Activated T-helper 1 cell treated with anti-CD3 and anti-CD28 coated beads, Interleukin-12 subunit alpha, Interleukin-12 subunit beta, Interleukin-2, Interleukin-4 antibody, amounts not matched to agents 30 ng/mL and 10 ng/mL and 1 ng/mL, durations not matched to agents 14 hours and 24 hours and 36 hours (primary cell): ENCODE data around the gene DLG5. TPM values are rescaled to one million over a fixed set of nuclear protein-coding genes. Genes with fewer than 3 reads are reported as not detected.
A peak's percentile ranks its signal among the peaks of the same experiment; 100 is the strongest.

Experiments used
- DNase-seq: peaks from one replicate; pipeline ENCODE4 v3.0.0; 2021; ENCODE audit warnings: low spot score
- H3K27ac Mint-ChIP-seq: one replicate; pipeline ENCODE4 v1.8.0; 2021; ENCODE audit warnings: mild to moderate bottlenecking, mixed read lengths
- H3K27me3 Mint-ChIP-seq: one replicate; pipeline ENCODE4 v1.8.0; 2022; ENCODE audit warnings: mild to moderate bottlenecking, moderate library complexity, mixed read lengths; ENCODE audit not compliant: insufficient read depth
- H3K36me3 Mint-ChIP-seq: one replicate; pipeline ENCODE4 v1.8.0; 2021; ENCODE audit warnings: low read depth, mixed read lengths
- H3K4me1 Mint-ChIP-seq: one replicate; pipeline ENCODE4 v1.8.0; 2021; ENCODE audit warnings: low read depth, mixed read lengths
- H3K4me3 Mint-ChIP-seq: one replicate; pipeline ENCODE4 v1.8.0; 2021; ENCODE audit warnings: mild to moderate bottlenecking, moderate library complexity, mixed read lengths
- H3K9me3 Mint-ChIP-seq: one replicate; pipeline ENCODE4 v1.8.0; 2021; ENCODE audit warnings: mixed read lengths
- intact Hi-C: fragments of 100-400 bp; cut with micrococcal nuclease; formaldehyde crosslinking; loops from one replicate; pipeline ENCODE4 v1.15.1; 2024
- total RNA-seq: library from RNA; stranded (reverse); gene quantifications from 2 replicates; pipeline ENCODE4 v1.2.3, GENCODE V29; 2022

DLG5 gene
- total RNA-seq, 1 donor from 2014 or later = 4.0 TPM

DNA sequence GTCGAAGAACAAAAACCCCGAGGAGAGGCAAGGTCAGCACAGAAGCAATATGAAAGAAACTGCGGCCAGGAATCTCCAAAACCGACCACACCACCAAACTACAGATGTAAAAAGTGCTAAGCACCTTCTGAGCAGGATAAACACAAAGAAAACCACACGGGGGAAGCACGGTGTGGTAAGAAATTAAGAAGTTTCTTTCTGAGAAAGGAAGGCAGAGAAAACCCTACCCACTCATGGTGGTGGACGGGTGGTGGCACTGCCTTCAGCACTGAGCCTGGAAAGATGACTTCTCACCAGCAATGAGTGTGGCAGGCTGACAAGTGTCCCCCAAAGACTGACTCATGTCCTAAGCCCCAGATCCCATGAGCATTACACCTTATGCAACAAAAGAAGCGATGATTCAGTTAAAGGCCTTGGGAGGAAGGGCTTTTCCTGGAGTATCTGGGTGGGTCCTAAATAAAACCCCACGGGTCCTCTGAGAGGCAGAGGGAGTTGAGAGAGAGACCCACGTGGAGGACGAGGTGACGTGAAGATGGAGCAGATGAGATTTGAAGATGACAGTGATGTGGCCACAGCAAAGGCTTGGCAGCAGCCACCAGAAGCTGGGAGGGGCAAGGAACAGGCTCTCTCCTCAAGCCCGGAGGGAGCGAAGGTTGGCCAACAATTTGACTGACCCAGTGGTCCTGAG lies 124.9 kb downstream of the DLG5 start:
- intact Hi-C loops = loop anchor here (1.0 kb wide), 1 partner anchor 36 kb away; no protein-coding TSS in a partner anchor
- Mint-ChIP-seq H3K4me3 (peak overlapping the region; percentile 41), H3K9me3 (no peaks in the 10 kb centered on the region), H3K4me1 (peaks cover 38% of the 10 kb centered on the region), H3K27me3 (peaks cover 6% of the 10 kb centered on the region), H3K36me3 (peaks cover 13% of the 10 kb centered on the region), H3K27ac (peak overlapping the region; percentile 82)
- DNase-seq = peak; percentile 54

DNA sequence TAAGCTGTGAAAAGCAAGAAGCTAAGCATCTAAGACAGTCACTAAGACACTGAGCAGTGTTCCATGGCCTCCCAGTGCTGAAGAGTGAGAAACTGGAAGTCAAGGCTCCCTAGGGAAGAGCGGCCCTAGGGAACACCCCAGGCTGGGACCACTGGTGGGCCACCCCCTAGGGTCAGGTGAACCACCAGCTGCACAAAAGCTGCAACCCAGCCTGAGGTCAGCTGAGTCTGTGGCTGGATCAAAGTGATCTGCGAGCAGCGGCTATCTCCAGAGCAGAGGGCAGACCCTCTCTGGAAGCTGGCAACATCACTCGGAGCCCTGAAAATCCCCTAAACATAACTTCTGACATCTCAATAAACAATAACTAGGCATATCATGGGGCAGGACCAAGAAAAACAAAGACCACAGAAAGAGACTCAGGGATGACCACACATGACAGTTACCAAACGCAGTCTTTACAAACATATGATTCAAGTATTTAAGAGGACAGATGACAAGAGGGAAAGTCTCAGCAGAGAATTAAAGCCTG lies 125.8 kb downstream of the DLG5 start:
- intact Hi-C loops = loop anchor here (1.0 kb wide), 1 partner anchor 36 kb away; no protein-coding TSS in a partner anchor
- peaks cover 13% of the 10 kb centered on the region for H3K36me3 Mint-ChIP-seq
- peak overlapping the region; percentile 82 for H3K27ac Mint-ChIP-seq
- H3K4me3 Mint-ChIP-seq = peak overlapping the region; percentile 11
- H3K9me3 Mint-ChIP-seq = no peaks in the 10 kb centered on the region
- peaks cover 6% of the 10 kb centered on the region for H3K27me3 Mint-ChIP-seq
- peaks cover 38% of the 10 kb centered on the region for H3K4me1 Mint-ChIP-seq
- no peak for DNase-seq

DNA sequence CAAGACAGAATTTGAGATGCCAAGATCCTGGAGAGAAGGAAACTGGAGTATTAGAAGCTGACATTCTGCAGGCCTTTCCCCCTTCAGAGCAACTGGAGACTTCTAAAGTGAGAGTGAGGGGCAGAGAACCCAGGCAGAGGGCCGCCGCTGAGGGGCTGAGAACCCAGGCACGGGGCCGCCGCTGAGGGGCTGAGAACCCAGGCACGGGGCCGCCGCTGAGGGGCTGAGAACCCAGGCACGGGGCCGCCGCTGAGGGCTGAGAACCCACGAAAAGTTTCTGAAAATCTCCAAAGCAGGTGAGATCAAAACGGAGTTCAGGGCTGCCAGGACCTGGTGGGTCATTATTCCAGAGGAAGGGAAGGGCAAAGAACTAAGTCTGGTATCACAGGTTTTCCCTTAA lies 126.2 kb downstream of the DLG5 start:
- Mint-ChIP-seq H3K27ac (peak overlapping the region; percentile 59), H3K36me3 (peaks cover 13% of the 10 kb centered on the region), H3K27me3 (peaks cover 6% of the 10 kb centered on the region), H3K4me1 (peaks cover 38% of the 10 kb centered on the region), H3K4me3 (no peak overlapping the region), H3K9me3 (no peaks in the 10 kb centered on the region)
- intact Hi-C loops = no loop called here
- DNase-seq = no peak

DNA sequence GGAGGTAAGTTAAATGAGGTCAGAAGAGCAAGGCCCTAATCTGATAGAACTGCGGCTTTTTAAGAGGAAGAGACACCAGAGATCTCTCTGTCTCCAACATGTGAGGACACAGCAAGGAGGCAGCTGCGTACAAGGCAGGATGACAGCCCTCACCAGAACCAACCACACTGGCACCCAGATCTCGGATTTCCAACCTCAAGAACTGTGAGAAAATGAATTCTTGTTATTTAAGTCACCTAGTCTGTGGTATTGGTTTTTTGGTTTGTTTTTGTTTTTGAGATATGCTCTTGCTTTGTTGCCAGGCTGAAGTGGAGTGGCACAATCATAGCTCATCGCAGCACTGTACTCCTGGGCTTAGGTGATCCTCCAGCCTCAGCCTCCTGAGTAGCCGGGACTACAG lies 127.2 kb downstream of the DLG5 start:
- H3K27ac Mint-ChIP-seq = peak overlapping the region; percentile 56
- H3K9me3 Mint-ChIP-seq = no peaks in the 10 kb centered on the region
- DNase-seq = no peak
- intact Hi-C loops = no loop called here
- H3K27me3 Mint-ChIP-seq = peaks cover 6% of the 10 kb centered on the region
- peak overlapping the region; percentile 28 for H3K4me3 Mint-ChIP-seq
- peaks cover 13% of the 10 kb centered on the region for H3K36me3 Mint-ChIP-seq
- peaks cover 38% of the 10 kb centered on the region for H3K4me1 Mint-ChIP-seq

DNA sequence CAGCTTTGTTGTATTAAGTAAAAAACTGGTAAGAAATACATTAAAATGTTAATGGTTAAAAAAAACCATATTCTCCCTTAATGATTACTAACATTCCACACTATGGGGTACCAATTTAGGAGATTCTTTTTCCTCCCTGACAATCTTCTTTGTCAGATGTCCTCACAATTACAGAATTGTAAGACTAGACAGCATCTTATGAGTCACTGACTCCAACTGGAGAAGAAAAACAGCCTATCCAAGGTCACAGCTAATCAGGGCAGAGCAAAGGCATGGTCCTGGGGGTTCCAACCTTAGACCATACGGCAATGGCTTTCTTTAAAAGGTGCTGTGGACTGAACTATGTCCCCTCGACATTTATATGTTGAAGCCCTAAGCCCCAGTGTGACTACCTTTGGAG lies 127.6 kb downstream of the DLG5 start:
- peaks cover 12% of the 10 kb centered on the region for H3K36me3 Mint-ChIP-seq
- H3K9me3 Mint-ChIP-seq = no peaks in the 10 kb centered on the region
- intact Hi-C loops = no loop called here
- H3K27ac Mint-ChIP-seq = no peak overlapping the region
- no peak for DNase-seq
- peaks cover 38% of the 10 kb centered on the region for H3K4me1 Mint-ChIP-seq
- H3K4me3 Mint-ChIP-seq = no peak overlapping the region
- H3K27me3 Mint-ChIP-seq = peaks cover 6% of the 10 kb centered on the region

DNA sequence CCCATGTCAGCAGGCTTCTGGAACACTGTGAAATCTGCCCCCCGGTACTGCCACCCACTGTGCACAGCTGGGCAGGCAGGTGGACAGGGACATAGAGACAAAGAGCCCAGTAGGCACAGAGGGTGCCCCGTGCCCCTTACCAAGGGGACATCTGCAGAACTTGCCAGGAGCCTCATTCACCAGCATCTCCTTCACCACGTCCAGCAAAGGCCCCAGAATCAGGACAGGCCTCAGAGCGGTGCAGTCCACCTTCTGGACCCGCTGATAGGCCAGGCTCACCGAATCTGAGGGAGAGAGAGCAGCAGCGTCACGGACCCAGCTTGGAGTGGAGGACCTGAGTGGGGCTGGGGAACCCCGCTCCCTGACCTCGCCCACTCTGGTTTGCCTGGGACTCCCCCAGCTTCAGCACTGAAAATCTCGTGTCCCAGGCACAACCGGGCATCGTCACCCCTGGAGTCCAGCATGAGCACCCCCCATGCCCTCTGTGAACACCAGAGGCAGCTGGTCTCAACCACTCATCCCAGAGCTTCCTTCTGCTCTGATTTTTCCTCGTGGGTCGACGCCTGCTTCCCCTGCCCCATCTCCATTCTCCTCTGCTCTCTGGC lies 130.1 kb downstream of the DLG5 start:
- no peaks in the 10 kb centered on the region for H3K9me3 Mint-ChIP-seq
- no peak overlapping the region for H3K27ac Mint-ChIP-seq
- DNase-seq = no peak
- H3K4me3 Mint-ChIP-seq = no peak overlapping the region
- H3K4me1 Mint-ChIP-seq = peaks cover 31% of the 10 kb centered on the region
- H3K27me3 Mint-ChIP-seq = peaks cover 6% of the 10 kb centered on the region
- intact Hi-C loops = no loop called here
- peaks cover 2% of the 10 kb centered on the region for H3K36me3 Mint-ChIP-seq

DNA sequence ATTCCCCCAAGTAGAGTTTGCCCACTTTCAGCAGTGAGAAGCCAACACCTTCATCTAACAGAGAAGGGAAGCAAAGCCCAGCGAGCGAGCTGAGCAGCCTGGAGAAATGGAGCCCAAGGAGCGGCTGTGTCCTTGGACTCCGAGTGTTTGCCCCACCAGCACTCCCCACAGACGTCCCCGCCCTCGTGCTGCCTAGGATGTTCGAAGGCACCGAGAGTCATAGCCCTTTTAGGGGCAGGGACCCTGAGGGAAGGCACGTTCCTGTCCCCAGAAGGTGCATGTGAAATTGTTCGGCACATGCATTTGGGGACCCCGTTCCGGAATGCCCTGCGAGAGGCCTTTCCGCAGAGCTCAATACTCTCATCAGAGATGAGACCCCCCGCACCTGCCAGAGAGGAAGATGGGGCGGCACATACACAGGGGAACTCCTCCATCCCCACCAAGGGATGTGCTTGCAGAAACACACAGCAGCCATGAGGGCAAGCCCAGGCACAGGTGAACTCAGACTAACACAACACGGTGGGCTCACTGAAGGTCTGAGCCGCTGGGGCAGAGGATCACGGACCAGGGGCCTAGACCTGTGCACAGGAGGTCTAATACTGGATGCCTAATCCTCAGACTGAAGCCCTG lies 131.0 kb downstream of the DLG5 start:
- intact Hi-C loops = no loop called here
- peaks cover 2% of the 10 kb centered on the region for H3K36me3 Mint-ChIP-seq
- no peaks in the 10 kb centered on the region for H3K9me3 Mint-ChIP-seq
- H3K4me1 Mint-ChIP-seq = peaks cover 22% of the 10 kb centered on the region
- no peak for DNase-seq
- no peak overlapping the region for H3K4me3 Mint-ChIP-seq
- peaks cover 6% of the 10 kb centered on the region for H3K27me3 Mint-ChIP-seq
- H3K27ac Mint-ChIP-seq = no peak overlapping the region

DNA sequence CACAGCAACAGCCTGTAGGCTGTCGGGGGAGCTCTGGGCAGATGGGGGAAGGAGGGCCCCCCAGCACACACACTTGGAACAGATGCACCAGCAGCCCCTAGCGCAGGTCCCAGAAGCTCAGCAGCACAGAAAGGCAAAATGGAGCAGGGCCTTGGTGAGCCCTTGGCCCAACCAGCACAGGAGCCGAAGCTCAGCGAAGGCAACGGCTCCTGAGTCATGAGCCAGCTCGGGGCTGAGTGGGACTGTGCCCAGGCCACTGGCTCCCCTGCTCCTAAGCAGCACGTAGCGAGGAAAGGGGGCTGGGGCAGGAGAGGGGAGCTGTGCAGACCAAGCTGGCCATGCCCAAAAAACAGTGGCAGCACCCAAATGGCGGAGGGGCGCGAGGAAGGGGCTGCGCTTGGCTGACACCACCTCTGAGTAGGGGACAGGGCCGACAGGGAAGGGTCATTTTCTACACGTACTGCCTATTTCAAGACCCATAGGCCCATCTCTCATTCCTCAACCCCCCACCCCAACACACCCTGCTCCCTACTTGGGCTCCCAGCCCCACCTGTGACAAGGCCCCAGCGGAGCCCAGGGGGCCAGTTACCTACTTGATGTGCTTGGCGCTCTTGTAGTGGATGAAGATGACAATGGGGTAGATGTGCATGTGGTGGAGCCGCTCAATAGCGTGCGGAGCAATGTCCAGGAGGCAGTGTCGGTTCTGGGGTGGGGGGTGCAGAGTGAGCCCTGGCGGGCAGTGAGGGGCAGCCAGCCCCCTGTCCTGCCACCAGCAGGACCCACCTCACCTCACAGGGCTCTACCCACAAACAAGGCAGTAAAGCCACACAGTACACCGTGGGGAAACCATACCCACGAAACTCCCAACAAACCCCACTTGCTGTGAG lies 132.1 kb downstream of the DLG5 start:
- H3K27me3 Mint-ChIP-seq = peaks cover 6% of the 10 kb centered on the region
- H3K4me1 Mint-ChIP-seq = peaks cover 15% of the 10 kb centered on the region
- no peak overlapping the region for H3K27ac Mint-ChIP-seq
- DNase-seq = no peak
- peaks cover 2% of the 10 kb centered on the region for H3K36me3 Mint-ChIP-seq
- H3K9me3 Mint-ChIP-seq = no peaks in the 10 kb centered on the region
- no peak overlapping the region for H3K4me3 Mint-ChIP-seq
- intact Hi-C loops = no loop called here

DNA sequence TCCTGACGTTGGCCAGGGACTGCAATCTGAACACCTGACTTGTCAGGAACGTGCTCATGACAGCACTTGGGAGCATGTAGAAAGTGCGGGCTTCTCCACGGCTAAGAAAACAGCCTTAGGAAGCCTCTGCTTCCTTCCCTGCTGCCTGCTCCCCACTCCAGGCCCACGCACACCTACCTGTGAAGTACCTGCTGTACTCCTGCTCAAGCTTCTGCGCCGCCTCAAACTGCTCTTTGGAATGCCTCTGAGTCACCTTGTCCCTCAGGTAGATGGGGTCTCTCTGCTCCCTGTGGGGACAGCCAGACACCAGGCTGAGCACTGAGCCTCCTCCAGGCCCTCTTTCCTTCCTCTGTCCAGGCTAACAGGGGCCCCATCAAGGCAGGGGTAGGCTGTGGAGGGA lies 132.7 kb downstream of the DLG5 start:
- H3K4me1 Mint-ChIP-seq = peaks cover 8% of the 10 kb centered on the region
- no peak overlapping the region for H3K27ac Mint-ChIP-seq
- intact Hi-C loops = no loop called here

DNA sequence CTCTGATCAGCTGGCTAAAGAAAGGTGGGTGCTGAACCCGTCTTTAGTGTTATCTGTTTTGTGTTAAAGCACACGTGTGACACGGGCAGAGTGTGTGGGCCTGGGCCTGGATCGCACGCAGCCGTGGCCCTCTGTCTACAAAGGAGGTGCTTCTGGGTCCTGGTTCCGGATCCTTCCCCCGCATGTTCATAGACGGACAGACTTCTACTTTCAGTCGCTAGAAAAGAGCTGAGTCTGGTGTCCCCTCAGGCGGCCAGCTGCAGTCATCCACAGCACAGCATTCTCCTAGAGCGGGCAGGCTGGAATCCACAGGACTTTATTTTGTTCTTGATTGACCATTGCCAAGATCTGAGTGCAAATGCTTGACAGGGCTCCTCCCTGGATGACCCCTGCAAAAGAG lies 134.4 kb downstream of the DLG5 start:
- Mint-ChIP-seq H3K4me1 (peaks cover 3% of the 10 kb centered on the region), H3K27me3 (peaks cover under 1% of the 10 kb centered on the region), H3K9me3 (no peaks in the 10 kb centered on the region), H3K27ac (no peak overlapping the region), H3K4me3 (no peak overlapping the region), H3K36me3 (no peaks in the 10 kb centered on the region)
- intact Hi-C loops = no loop called here
- no peak for DNase-seq

More for the DNA sequence above, 132.7 kb downstream of the DLG5 start:
- H3K9me3 Mint-ChIP-seq = no peaks in the 10 kb centered on the region
- DNase-seq = no peak
- H3K36me3 Mint-ChIP-seq = peaks cover 2% of the 10 kb centered on the region
- H3K4me3 Mint-ChIP-seq = no peak overlapping the region
- peaks cover 6% of the 10 kb centered on the region for H3K27me3 Mint-ChIP-seq

DNA sequence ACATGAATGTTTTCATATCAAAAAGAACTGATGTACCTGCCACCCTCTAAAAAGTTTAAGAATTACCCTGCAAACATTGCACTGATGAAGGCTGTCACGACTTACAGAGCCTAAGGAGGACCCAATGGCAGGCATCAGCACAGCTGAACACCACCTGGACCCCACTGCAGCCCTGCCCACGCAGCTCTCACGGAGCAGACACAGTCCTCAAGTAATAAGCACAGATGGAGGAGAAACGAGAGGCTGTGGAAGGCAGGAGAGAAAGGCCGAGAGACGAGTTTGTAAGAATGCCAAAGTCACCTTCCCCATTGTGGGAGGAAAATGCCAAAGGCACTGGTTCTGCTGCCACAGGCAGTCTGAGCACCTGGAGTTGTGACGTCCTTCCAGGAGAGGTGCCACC lies 135.0 kb downstream of the DLG5 start:
- H3K27me3 Mint-ChIP-seq = no peaks in the 10 kb centered on the region
- peaks cover 3% of the 10 kb centered on the region for H3K4me1 Mint-ChIP-seq
- DNase-seq = no peak
- H3K9me3 Mint-ChIP-seq = no peaks in the 10 kb centered on the region
- H3K36me3 Mint-ChIP-seq = no peaks in the 10 kb centered on the region
- H3K4me3 Mint-ChIP-seq = no peak overlapping the region
- no peak overlapping the region for H3K27ac Mint-ChIP-seq
- intact Hi-C loops = no loop called here

DNA sequence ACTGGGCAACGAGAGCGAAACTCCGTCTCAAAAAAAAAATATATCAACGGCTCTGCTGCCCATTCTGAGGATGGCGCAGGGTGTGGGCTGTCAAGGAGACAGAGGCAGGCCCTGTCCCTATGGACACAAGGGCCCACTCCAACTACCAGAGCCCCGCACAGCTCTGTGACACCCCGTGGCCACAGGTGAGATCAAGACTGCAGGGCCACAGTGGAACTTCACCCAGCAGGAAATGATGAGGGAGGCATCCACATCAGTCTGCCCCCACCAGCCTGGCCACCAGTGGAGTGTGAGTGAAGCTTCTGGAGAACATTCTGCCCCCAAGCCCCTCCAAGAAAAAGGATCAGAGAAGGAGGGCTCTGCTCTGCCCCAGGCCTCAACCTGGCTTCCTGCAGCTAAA lies 136.7 kb downstream of the DLG5 start:
- no peak for DNase-seq
- intact Hi-C loops = no loop called here
- Mint-ChIP-seq H3K27ac (no peak overlapping the region), H3K36me3 (no peaks in the 10 kb centered on the region), H3K4me1 (peaks cover 3% of the 10 kb centered on the region), H3K9me3 (no peaks in the 10 kb centered on the region), H3K27me3 (no peaks in the 10 kb centered on the region), H3K4me3 (no peak overlapping the region)
